CD4-positive, alpha-beta T cell (primary cell): ENCODE data around the gene LRP6. TPM values are rescaled to one million over a fixed set of nuclear protein-coding genes. Genes with fewer than 3 reads are reported as not detected.
A peak's percentile ranks its signal among the peaks of the same experiment; 100 is the strongest.

Source experiments
- ATAC-seq: fragments of 200-7000 bp; cut with Tn5 transposase; one replicate; pipeline ENCODE4 v1.10.0; 2022; ENCODE audit warnings: mild to moderate bottlenecking; ENCODE audit not compliant: poor library complexity
- CTCF ChIA-PET: fragments of 350-600 bp; sonication (Branson Sonifier 250); formaldehyde crosslinking; loops from one replicate; lab custom pipeline; 2021; ENCODE audit warnings: antibody characterized with exemption, inconsistent platforms; lab: Charles Lee
- POLR2A ChIA-PET: fragments of 350-600 bp; sonication (Branson Sonifier 250); formaldehyde crosslinking; loops from one replicate; lab custom pipeline; 2021; ENCODE audit warnings: antibody characterized with exemption, inconsistent platforms; lab: Charles Lee
- DNase-seq, 14 experiments: peaks; one replicate each; pipeline ENCODE4 v3.0.0-alpha.2; 2013 to 2020; ENCODE audit warnings: mixed read lengths in 2 of 14
- H3K27ac ChIP-seq, 2 donors: one replicate each; pipeline versions ENCODE4 v1.5.1 to v1.7.0; 2013; ENCODE audit warnings: low read length in 2 of 2, low read depth in 1 of 2, mild to moderate bottlenecking in 1 of 2
- H3K27me3 ChIP-seq, 2 experiments: 1 replicate in 1 of 2; 2 replicates in 1 of 2; pipeline versions ENCODE4 v1.6.1 to v1.7.0; 2013; ENCODE audit warnings: low read length in 2 of 2, control low read depth in 1 of 2, mild to moderate bottlenecking in 1 of 2, moderate library complexity in 1 of 2; ENCODE audit not compliant: insufficient read depth in 2 of 2, control insufficient read depth in 1 of 2
- H3K36me3 ChIP-seq: one replicate; pipeline ENCODE4 v1.6.1; 2013; ENCODE audit warnings: low read length, control low read depth; ENCODE audit not compliant: insufficient read depth
- H3K4me1 ChIP-seq: one replicate; pipeline ENCODE4 v1.6.1; 2013; ENCODE audit warnings: low read length, control low read depth; ENCODE audit not compliant: insufficient read depth
- H3K4me3 ChIP-seq: one replicate; pipeline ENCODE4 v1.5.1; 2013; ENCODE audit warnings: mild to moderate bottlenecking, low read length, moderate library complexity
- H3K9me3 ChIP-seq, 2 experiments: 1 replicate in 1 of 2; 2 replicates in 1 of 2; pipeline versions ENCODE4 v1.6.1 to v1.7.0; 2013; ENCODE audit warnings: low read length in 2 of 2, mild to moderate bottlenecking in 2 of 2, control low read depth in 1 of 2, moderate library complexity in 1 of 2; ENCODE audit not compliant: control insufficient read depth in 1 of 2, insufficient read depth in 1 of 2
- H3K27ac Mint-ChIP-seq: one replicate; pipeline ENCODE4 v1.8.0; 2020; ENCODE audit warnings: mixed read lengths
- H3K27me3 Mint-ChIP-seq: one replicate; pipeline ENCODE4 v1.8.0; 2021; ENCODE audit warnings: mixed read lengths
- H3K36me3 Mint-ChIP-seq: one replicate; pipeline ENCODE4 v1.8.0; 2021; ENCODE audit warnings: low read depth, mixed read lengths
- H3K4me1 Mint-ChIP-seq: one replicate; pipeline ENCODE4 v1.8.0; 2021; ENCODE audit warnings: low read depth, mixed read lengths
- H3K4me3 Mint-ChIP-seq: one replicate; pipeline ENCODE4 v1.8.0; 2020; ENCODE audit warnings: mild to moderate bottlenecking, mixed read lengths
- H3K9me3 Mint-ChIP-seq: one replicate; pipeline ENCODE4 v1.8.0; 2020; ENCODE audit warnings: mixed read lengths
- intact Hi-C, 2 experiments: fragments of 100-400 bp; cut with DNase I in 1 of 2; cut with micrococcal nuclease in 1 of 2; formaldehyde crosslinking; loops; one replicate each; pipeline versions ENCODE4 v1.15.1 to v1.9.0; 2023 to 2025; cut with DNase I, micrococcal nuclease
- total RNA-seq, 174 experiments: library from RNA in 2 of 174; stranded (reverse) in 2 of 174; gene quantifications; one replicate each; pipeline ENCODE4 v1.2.3 and lab custom pipeline; 2021 to 2026
- TF ChIP-seq, protein P1 (sequence below): fragments of 200-600 bp; IDR thresholded peaks from one replicate; pipeline ENCODE4 v1.8.0; 2022; ENCODE audit warnings: antibody characterized with exemption, mild to moderate bottlenecking

The LRP6 gene
- total RNA-seq, 2 experiments from 2014 or later = 5.2 to 6.8 TPM

DNA sequence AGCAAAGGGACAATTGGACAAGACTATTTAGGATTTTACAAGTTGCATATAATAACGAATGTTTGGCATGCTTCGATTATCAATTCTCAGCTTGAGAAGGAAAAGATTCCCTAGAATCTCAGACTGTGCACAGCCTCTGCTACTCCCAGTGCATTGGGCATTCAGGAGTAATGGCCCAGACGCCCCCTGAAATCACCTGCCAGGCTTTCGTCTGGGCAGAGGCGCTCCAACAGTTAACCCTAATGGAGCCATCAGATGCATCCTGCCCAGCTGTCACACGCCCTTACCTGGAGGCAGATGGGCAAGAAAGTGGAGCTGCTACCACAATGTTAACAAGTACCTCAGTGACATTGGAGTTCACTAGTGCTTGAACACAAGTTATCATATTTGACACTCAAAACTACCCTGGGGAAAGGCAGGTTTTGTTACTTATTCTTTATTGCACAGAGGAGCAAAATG is 927 bp upstream of the LRP6 start:
- H3K4me3 ChIP-seq = peak overlapping the region; percentile 66
- TF ChIP-seq, protein P1, sequence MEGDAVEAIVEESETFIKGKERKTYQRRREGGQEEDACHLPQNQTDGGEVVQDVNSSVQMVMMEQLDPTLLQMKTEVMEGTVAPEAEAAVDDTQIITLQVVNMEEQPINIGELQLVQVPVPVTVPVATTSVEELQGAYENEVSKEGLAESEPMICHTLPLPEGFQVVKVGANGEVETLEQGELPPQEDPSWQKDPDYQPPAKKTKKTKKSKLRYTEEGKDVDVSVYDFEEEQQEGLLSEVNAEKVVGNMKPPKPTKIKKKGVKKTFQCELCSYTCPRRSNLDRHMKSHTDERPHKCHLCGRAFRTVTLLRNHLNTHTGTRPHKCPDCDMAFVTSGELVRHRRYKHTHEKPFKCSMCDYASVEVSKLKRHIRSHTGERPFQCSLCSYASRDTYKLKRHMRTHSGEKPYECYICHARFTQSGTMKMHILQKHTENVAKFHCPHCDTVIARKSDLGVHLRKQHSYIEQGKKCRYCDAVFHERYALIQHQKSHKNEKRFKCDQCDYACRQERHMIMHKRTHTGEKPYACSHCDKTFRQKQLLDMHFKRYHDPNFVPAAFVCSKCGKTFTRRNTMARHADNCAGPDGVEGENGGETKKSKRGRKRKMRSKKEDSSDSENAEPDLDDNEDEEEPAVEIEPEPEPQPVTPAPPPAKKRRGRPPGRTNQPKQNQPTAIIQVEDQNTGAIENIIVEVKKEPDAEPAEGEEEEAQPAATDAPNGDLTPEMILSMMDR = no peak
- H3K27ac ChIP-seq = no peak overlapping the region
- Mint-ChIP-seq H3K4me1 (peaks cover 28% of the 10 kb centered on the region), H3K4me3 (peak overlapping the region; percentile 91), H3K36me3 (peaks cover 8% of the 10 kb centered on the region), H3K9me3 (no peaks in the 10 kb centered on the region), H3K27ac (peak overlapping the region; percentile 18), H3K27me3 (peaks cover 6% of the 10 kb centered on the region)
- ATAC-seq (no peak), DNase-seq (peak in 2 of 14 experiments; percentile 4 to 19)
- H3K9me3 ChIP-seq = no peaks in the 10 kb centered on the region
- CTCF ChIA-PET = no interaction called here
- peaks cover 0 to 14% of the 10 kb centered on the region in 2 experiments for H3K27me3 ChIP-seq
- intact Hi-C loops = loop anchor here in 1 of 2 experiments (5.0 kb wide), 1 partner anchor 85 kb away; the partner anchor contains the start of gene MANSC1
- H3K4me1 ChIP-seq = peaks cover 16% of the 10 kb centered on the region
- no peaks in the 10 kb centered on the region for H3K36me3 ChIP-seq
- POLR2A ChIA-PET = interaction anchor here (0.8 to 2.0 kb wide), 8 partner anchors 9 to 470 kb away, joined by 3 to 15 read pairs (median 3); partner anchors contain the start of gene BORCS5

DNA sequence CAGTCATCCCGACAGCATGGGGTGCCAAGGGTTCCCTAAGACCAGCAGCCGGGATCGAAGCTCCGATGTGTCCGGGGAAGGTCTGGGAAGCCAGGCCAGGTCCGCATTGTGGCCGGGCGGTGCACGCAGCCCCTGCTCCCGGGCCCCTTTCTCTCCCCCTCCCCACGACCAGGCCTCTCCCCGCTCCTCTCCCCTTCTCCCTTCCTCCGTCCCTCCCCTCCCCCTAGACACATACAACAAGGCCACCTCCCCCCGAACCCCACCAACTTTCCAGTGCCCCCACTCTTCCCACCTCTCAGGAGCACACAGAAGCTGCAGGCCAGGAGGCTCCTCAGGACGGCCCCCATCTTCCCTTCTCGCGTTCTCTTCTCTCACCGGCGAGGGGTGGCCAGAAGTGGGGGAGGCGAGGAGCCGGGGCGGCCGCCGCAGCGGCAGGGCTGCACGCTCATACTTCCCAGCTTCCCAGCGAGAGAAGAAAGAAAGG is 413 bp downstream of the LRP6 start:
- peaks cover 8% of the 10 kb centered on the region for H3K36me3 Mint-ChIP-seq
- DNase-seq = peak in 1 of 14 experiments; percentile 5
- H3K27ac Mint-ChIP-seq = peak overlapping the region; percentile 18
- CTCF ChIA-PET = no interaction called here
- intact Hi-C loops = loop anchor here in 1 of 2 experiments (5.0 kb wide), 1 partner anchor 86 kb away; the partner anchor contains the start of gene MANSC1
- H3K4me3 Mint-ChIP-seq = peak overlapping the region; percentile 91
- no peak overlapping the region for H3K27ac ChIP-seq
- POLR2A ChIA-PET = interaction anchor here (0.6 to 2.0 kb wide), 12 partner anchors 8 to 721 kb away, joined by 3 to 15 read pairs (median 4); partner anchors contain the start of genes BCL2L14 and BORCS5
- peaks cover 0 to 14% of the 10 kb centered on the region in 2 experiments for H3K27me3 ChIP-seq
- ATAC-seq = no peak
- no peaks in the 10 kb centered on the region for H3K9me3 ChIP-seq
- H3K36me3 ChIP-seq = no peaks in the 10 kb centered on the region
- H3K4me3 ChIP-seq = peak overlapping the region; percentile 66
- H3K4me1 Mint-ChIP-seq = peaks cover 28% of the 10 kb centered on the region
- no peaks in the 10 kb centered on the region for H3K9me3 Mint-ChIP-seq
- TF ChIP-seq, protein P1 = no peak
- peaks cover 6% of the 10 kb centered on the region for H3K27me3 Mint-ChIP-seq
- peaks cover 16% of the 10 kb centered on the region for H3K4me1 ChIP-seq

DNA sequence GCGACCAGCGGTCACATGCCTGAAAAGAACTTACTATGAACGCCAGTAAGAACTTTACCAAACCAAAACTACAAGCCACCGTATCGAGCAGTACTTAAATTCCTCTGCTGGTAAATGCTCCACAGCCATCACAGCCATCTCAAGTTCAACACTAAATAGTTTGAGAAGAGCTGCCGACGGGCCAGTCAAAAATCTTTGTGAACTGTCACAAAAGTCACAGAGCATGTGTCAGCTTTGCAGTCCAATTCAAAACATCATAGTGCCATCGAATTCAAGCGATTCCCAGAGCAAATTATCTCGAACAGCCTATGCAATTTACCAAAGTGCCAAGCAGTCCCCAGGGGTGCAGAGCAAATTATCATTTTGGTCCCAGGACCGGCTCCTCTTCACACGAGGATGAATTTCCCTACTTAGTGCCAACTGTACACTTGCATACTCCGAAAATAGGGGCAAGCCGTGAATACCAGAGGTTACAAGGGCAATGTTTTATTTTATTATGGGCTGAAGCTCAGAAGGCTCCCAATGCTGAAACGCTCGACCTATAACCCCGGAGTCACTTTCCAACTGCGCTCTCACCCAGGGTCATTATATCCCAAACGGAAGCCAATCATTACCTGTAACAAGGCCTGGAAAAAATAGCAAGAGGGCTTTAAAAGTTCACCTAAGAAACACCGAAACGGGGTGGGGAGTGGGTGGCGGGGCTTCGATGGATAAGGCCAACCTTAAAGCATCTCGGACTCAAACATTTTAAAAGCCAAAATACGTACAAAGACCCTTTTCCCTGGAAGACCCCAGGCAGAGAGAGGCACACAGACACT is 1.1 kb downstream of the LRP6 start:
- Mint-ChIP-seq H3K4me3 (peak overlapping the region; percentile 91), H3K27me3 (peaks cover 6% of the 10 kb centered on the region), H3K4me1 (peaks cover 28% of the 10 kb centered on the region), H3K27ac (peak overlapping the region; percentile 18), H3K9me3 (no peaks in the 10 kb centered on the region), H3K36me3 (peaks cover 8% of the 10 kb centered on the region)
- Histone ChIP-seq H3K9me3 (peaks cover 0 to 4% of the 10 kb centered on the region in 2 experiments), H3K4me1 (peaks cover 16% of the 10 kb centered on the region), H3K27ac (no peak overlapping the region), H3K36me3 (no peaks in the 10 kb centered on the region), H3K4me3 (peak overlapping the region; percentile 66), H3K27me3 (peaks cover 0 to 14% of the 10 kb centered on the region in 2 experiments)
- intact Hi-C loops = loop anchor here in 1 of 2 experiments (5.0 kb wide), 1 partner anchor 87 kb away; the partner anchor contains the start of gene MANSC1
- DNase-seq (peak in 3 of 14 experiments; percentile 6 to 15 (median 12)), ATAC-seq (no peak)
- POLR2A ChIA-PET = interaction anchor here (0.6 to 2.0 kb wide), 9 partner anchors 7 to 720 kb away, joined by 3 to 15 read pairs (median 4); partner anchors contain the start of genes BCL2L14 and BORCS5
- CTCF ChIA-PET = no interaction called here
- TF ChIP-seq, protein P1 = no peak
